NCI-H2171 (cell line): Measurements from ENCODE around the gene HSPH1.
"Not testable (repeated sequence)": the region's sequence is repeated elsewhere in the genome, so short reads cannot be mapped to it uniquely, and the experiment has no call there.

Experiments
- DNase-seq: peaks from one replicate; lab custom pipeline; 2025; lab: John Stamatoyannopoulos, UW

The HSPH1 gene

DNA sequence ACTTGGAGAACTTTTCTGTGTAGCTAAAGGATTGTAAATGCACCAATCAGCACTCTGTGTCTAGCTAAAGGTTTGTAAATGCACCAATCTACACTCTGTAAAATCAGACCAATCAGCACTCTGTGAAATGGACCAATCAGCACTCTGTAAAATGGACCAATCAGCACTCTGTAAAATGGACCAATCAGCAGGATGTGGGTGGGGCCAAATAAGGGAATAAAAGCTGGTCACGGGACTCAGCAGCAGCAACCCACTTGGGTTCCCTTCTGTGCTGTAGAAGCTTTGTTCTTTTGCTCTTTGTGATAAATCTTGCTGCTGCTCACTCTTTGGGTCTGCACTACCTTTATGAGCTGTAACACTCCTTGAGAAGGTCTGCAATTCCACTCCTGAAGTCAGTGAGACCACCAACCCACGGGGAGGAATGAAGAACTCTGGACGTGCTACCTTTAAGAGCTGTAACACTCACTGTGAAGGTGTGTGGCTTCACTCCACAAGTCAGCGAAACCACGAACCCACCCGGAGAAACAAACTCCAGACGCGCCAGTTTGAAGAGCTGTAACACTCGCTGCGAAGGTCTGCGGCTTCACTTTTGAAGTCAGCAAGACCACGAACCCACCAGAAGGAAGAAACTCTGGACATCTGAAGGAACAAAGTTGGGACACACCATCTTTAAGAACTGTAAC, 16.2 kb upstream of the HSPH1 start:
- not testable (repeated sequence) for DNase-seq

GRCh38 chr13:31175847-31176532, 14.3 kb upstream of the HSPH1 start:
- DNase-seq, result no peak

GRCh38 chr13:31174018-31174417, 12.3 kb upstream of the HSPH1 start:
- DNase-seq, result no peak

GRCh38 chr13:31172535-31172934, 10.8 kb upstream of the HSPH1 start:
- no peak for DNase-seq

GRCh38 chr13:31172001-31172400, 10.3 kb upstream of the HSPH1 start:
- DNase-seq, result no peak

DNA sequence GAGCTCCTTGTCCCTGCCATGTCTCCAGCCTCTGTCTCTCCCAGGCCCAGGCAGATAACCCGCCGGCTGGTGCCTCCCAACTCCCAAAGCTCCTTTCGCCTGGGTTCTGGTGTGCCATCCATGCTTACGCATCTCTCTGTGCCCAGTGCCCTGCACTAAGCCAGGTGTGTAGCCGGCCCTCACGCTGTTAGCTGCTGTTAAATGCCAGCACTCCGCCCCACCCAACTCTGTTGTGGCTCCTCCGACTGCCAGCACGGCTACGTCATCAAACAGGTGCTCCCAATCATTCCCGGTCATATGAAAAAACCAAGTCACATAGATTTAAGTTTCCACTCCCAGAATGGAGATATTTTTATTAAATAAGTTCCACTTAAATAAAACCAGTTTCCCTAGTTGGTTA, 7.0 kb upstream of the HSPH1 start:
- DNase-seq, result no peak

DNA sequence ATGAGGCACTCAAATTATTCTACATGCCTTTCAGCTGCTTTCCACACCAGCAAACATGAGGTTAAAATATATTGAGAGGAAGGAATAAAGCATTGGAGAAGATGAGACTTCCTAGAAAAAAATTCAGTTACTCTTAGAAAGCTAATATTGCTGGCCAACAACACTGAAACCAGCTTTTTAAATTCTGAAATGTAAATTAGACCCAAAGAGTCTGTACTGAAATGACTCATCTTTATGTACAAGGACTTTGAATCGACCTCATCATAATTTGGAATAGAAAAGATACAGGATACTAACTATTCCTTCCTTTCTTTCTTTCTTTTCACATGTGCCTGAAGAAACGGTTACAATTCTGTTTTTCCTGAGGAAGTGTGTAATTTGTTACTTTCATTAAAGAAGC, 6.5 kb upstream of the HSPH1 start:
- no peak for DNase-seq

- no peak for DNase-seq
Observed at GRCh38 chr13:31167490-31167889, 5.8 kb upstream of the HSPH1 start.

- DNase-seq, result no peak
Observed at GRCh38 chr13:31166591-31166990, 4.9 kb upstream of the HSPH1 start.

GRCh38 chr13:31162151-31163008, 676 bp upstream of the HSPH1 start:
- DNase-seq, result peak; percentile 87

DNA sequence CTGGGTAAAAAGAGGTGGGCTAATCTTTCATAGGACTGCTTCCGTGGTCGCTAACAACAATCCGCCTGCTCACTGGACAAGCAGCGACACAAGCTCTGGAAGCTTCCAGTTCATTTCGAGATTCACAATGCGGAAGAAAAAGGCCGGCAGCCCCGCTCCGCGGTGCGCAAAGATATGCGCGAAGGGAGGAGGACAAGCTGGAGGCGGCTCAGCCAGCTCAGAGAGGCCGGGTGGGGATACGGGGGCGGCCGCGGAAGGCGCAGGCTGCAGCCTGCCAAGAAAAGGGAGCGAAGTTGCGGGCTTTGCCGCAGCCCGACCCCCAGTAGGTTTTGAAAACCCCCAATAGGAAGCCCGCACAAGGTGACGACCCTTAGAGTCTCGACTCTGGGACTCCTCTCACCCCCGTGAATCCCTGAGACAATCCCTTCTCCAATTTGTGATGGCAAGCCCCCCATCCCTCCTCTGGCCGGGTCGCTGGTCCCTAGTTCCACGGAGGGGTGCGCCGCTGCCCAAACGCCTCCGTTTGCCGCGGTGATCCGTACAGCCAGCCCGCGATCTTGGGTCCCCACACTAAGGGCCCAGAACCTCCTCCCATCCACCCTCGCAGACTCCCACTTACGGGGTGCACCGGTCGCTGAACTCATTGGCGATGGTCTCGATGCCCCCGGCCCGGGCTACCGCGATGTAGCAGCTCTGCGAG, 697 bp downstream of the HSPH1 start:
- DNase-seq, result no peak

GRCh38 chr13:31159306-31159705, 2.4 kb downstream of the HSPH1 start:
- no peak for DNase-seq

DNA sequence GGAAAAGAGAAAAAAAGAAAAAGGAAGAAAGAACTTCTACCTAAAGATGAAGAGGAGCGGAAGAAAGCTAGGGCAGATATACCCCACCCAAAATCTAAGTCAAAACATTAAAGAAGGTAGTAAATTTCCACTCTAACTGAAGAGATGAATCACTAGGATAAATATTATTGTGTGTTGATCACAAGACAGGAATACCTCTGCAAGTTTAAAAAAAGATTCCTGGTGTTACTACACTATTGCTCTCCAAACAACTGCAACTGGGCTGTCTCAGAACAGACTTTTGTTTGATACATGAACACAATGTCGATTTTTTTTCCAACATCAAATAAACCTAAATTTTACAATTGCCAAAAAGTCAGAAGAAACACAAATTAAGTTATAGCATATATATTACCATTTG, 6.8 kb downstream of the HSPH1 start:
- no peak for DNase-seq

DNA sequence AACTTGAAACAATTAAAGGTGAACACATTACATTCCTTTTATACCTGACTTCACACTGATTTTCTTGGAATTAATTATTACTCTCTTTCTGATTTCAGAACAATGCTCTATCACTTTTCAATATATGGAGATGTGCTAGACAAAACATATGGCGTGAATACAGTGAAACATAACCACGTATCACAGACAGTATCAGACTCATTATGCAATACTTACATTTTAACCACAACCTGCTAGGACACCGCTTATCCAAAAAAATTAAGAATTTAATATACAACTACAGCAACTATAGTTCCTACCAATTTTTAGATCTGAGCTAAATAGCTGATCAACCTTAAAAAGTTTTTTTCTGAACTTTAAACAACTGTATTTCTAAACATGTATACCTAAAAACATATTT, 9.9 kb downstream of the HSPH1 start:
- no peak for DNase-seq

DNA sequence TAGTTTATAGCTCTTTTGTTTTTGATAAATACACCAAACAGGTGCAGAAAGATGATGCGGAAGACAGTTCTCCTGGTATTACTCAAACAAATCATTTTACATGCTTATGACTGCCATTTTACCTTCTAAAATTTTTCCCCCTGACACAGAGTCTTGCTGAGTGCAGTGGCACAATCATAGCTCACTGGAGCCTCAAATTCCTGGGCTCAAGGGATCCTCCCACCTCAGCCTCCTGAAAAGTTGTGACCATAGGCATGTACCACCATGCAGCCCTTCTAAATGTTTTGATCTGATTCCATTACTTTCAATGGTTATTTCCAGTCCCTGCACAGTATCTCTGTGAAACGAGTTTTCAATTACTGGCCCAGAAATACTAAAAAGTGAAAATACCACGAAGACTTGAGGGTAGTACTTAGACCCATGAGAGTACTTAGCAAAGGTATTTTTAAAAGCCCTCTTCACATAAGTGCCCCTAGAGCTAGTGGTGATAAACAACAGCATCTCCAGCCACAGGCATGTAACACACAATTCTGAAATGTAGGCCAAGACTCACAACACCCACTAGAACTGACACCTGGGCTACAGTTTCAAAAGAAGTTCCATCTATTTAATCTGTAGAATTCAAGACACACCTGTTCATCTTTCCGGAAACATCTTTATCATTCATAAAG, 11.3 kb downstream of the HSPH1 start:
- DNase-seq, result no peak

GRCh38 chr13:31149604-31150003, 12.1 kb downstream of the HSPH1 start:
- no peak for DNase-seq

GRCh38 chr13:31145417-31145816, 16.3 kb downstream of the HSPH1 start:
- DNase-seq, result no peak

GRCh38 chr13:31138515-31138914, 23.2 kb downstream of the HSPH1 start:
- DNase-seq, result no peak

DNA sequence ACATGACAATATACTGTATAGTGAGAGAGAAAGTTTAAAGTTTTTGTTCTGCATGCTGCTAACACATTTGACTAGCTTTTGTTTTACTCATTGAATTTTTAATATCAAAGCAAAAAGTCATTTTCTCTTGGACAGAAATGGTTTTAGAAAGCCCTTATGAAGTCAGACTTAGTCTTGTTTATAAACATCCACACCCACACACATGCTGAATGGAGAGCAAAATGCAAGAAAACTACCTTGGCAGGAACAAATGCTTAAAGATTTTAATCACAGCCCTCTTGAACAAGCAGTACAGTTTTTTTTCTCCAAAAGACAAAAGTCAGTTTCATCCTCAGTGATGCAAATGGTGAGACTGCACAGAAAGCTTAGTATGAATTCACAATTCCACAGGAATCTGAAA, 25.0 kb downstream of the HSPH1 start:
- no peak for DNase-seq

- no peak for DNase-seq
Observed at GRCh38 chr13:31134039-31134711, 27.5 kb downstream of the HSPH1 start.

DNA sequence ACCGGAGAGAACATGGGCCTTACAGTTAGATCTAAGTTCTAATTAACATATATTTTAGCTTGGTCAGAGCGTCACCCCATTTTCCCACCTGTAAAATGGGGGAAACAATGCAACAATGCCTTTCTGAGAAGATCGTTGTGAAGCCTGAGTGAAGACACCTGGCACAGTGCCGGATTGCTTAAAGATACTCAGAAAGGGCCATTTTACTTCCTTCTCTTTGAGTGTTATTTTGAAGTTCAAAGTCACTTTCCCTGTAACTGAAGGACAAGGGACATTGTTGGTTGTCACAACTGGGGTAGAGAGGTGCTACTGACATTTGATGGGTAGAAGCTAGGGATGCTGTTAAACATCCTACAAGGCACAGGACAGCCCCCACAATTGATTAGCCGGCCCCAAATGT, 28.1 kb downstream of the HSPH1 start:
- DNase-seq, result no peak
